HFF-Myc (cell line): ENCODE results near the gene SYT10.
"Not testable (repeated sequence)": the region's sequence is repeated elsewhere in the genome, so short reads cannot be mapped to it uniquely, and the experiment has no call there.

ENCODE experiments used
- DNase-seq: peaks from one replicate; pipeline ENCODE4 v3.0.0-alpha.2; 2011; ENCODE audit warnings: low read depth; ENCODE audit errors: extremely low read depth
- H3K4me3 ChIP-seq: replicated peaks from 2 replicates; pipeline ENCODE4 v1.5.1; 2011; ENCODE audit warnings: low read depth, mild to moderate bottlenecking, control low read depth, low read length
- TF ChIP-seq, protein P1 (sequence below): IDR thresholded peaks from 2 replicates; pipeline ENCODE4 v1.5.1; 2012; ENCODE audit warnings: mild to moderate bottlenecking, low read depth, low read length, control low read depth; ENCODE audit errors: missing control alignments

The SYT10 gene

DNA sequence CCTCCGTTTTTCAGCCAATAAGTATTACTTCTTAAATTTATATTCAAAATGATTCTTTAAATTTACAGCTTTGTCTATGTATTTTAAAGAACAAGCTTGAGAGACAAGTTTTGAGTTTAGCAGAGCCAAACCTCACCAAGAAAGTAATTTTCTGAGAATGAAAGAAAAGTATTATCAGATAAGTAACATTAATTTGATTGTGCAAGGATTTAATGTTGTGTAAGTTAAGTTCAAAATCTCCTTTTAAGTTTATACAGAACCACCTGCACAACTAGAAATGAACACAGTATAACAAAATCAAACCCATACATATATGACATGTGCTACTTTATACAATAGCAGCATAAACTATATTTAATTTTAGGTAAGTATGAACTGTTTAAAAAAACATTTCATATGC is 63.5 kb downstream of the SYT10 start:
- H3K4me3 ChIP-seq: no peak overlapping the region
- DNase-seq: no peak
- TF ChIP-seq, protein P1, sequence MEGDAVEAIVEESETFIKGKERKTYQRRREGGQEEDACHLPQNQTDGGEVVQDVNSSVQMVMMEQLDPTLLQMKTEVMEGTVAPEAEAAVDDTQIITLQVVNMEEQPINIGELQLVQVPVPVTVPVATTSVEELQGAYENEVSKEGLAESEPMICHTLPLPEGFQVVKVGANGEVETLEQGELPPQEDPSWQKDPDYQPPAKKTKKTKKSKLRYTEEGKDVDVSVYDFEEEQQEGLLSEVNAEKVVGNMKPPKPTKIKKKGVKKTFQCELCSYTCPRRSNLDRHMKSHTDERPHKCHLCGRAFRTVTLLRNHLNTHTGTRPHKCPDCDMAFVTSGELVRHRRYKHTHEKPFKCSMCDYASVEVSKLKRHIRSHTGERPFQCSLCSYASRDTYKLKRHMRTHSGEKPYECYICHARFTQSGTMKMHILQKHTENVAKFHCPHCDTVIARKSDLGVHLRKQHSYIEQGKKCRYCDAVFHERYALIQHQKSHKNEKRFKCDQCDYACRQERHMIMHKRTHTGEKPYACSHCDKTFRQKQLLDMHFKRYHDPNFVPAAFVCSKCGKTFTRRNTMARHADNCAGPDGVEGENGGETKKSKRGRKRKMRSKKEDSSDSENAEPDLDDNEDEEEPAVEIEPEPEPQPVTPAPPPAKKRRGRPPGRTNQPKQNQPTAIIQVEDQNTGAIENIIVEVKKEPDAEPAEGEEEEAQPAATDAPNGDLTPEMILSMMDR: no peak

DNA sequence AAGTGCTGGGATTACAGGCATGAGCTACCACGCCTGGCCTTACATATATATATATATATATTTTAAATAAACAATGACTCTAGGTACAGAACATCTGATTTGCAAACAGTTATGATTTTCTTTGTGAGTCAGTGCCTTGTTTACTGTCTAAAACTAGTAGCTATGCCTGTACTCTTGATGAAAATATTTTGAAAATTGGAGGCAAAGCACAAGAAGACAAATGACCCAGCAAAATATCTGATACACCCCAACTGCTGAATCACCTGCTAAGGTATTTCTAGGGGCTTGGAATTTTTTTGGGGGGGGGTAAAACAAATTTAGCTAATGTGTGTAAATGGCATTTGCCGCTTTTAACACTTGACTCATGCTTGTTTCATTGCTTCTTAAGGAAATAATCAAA is 69.3 kb downstream of the SYT10 start:
- TF ChIP-seq, protein P1: no peak
- DNase-seq: no peak
- no peak overlapping the region for H3K4me3 ChIP-seq

DNA sequence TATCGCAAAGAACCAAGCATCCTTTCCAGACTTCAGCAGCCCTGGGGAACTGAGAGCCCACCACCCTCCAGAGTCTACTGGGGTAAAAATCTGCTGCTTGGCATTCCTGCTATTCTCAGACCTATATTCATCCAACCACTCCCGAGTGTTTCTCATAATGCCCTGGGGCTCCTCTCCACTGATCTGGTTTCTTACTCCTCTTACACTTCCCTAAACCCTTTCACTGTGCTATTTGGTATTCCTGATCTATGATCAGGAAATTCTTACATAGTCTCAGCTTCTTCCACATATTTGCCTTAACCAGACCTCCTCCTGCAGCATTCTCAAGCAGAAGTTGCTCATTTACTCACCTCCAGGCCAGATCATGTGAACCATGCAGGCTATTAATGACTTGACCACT is 82.4 kb downstream of the SYT10 start:
- DNase-seq: no peak
- H3K4me3 ChIP-seq: no peak overlapping the region
- TF ChIP-seq, protein P1: no peak

DNA sequence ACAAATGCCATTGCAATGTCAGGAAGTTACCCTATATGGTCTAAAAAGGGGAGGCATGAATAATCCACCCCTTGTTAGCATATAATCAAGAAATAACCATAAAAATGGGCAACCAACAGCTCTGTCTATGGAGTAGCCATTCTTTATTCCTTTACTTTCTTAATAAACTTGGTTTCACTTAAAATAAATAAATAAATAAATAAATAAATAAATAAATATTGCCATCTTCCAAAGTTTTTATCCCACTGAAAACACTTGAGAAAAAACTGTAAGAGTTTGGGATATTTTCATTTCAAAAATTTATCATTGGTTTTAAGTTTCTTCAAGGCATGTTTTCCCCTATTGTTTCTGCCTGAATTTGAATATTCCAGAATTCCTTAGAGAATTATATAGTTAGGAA is 89.8 kb downstream of the SYT10 start:
- no peak for DNase-seq
- no peak overlapping the region for H3K4me3 ChIP-seq
- TF ChIP-seq, protein P1: no peak

DNA sequence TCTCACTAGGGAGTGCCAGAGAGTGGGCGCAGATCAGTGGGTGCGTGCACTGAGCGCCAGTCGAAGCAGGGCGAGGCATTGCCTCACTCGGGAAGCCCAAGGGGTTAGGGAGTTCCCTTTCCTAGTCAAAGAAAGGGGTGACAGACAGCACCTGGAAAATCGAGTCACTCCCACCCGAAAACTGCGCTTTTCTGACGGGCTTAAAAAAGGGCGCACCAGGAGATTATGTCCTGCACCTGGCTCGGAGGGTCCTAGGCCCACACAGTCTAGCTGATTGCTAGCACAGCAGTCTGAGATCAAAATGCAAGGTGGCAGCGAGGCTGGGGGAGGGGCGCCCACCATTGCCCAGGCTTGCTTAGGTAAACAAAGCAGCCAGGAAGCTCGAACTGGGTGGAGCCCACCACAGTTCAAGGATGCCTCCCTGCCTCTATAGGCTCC is 107.6 kb downstream of the SYT10 start:
- DNase-seq, H3K4me3 ChIP-seq: not testable (repeated sequence)

DNA sequence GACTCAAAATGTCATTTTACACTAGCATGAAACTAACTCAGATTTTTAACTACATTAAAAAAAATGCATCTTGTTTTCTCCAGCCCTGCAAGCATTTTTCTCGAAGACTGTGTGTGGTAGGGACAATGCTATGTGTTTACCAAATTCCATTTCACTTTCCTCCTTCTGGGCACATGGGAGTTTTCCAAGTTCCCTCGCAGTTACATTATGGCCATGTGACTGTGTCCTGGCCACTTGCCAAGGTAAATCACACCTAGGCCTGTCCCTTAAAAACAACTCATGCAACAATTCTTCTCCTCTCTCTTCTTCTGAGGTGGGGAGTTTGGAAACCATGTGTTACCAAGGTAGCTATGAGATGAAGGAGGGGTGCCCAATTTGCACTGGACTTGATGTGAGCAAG is 108.7 kb downstream of the SYT10 start:
- H3K4me3 ChIP-seq: no peak overlapping the region
- DNase-seq: no peak
- TF ChIP-seq, protein P1: no peak
